SKM-1 treated with dmso at 0.1 percent for 144 hours (cell line): Measurements from ENCODE around the gene GPC5.
"Not testable (repeated sequence)": the region's sequence is repeated elsewhere in the genome, so short reads cannot be mapped to it uniquely, and the experiment has no call there.

Source experiments
- DNase-seq: peaks from one replicate; lab custom pipeline; 2025; ENCODE audit not compliant: unreplicated experiment; lab: John Stamatoyannopoulos, UW

GPC5 gene

GRCh38 chr13:91368676-91369440, 29.6 kb upstream of the GPC5 start:
- DNase-seq: no peak

- no peak for DNase-seq
Observed at GRCh38 chr13:91369441-91369831, 29.0 kb upstream of the GPC5 start.

GRCh38 chr13:91370501-91370900, 27.9 kb upstream of the GPC5 start:
- DNase-seq: no peak

GRCh38 chr13:91372911-91373310, 25.5 kb upstream of the GPC5 start:
- DNase-seq: no peak

- DNase-seq: peak; percentile 63
Observed at GRCh38 chr13:91375116-91375729, 23.2 kb upstream of the GPC5 start.

GRCh38 chr13:91381371-91381770, 17.1 kb upstream of the GPC5 start:
- DNase-seq: peak; percentile 54

DNA sequence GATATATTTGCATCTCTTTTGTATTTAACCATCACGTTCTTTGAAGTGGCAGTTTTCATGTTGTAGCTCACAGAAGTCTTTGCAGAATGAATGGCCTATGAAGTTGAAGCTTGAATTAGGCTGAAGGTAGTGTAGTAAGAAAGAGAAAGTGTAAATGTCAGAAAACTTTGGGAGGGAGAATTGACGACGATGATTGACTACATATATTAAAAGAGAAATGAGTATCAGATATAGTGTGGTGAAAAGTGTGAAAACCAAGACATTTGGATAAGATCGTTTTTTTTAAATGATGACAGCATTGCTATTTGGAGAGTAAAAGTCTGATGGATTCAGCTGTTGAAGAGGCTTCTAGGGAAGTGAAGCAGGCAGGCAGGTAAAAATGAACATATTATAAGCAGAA, 14.6 kb upstream of the GPC5 start:
- no peak for DNase-seq

GRCh38 chr13:91384896-91385295, 13.5 kb upstream of the GPC5 start:
- no peak for DNase-seq

- DNase-seq: no peak
Observed at GRCh38 chr13:91389186-91389585, 9.2 kb upstream of the GPC5 start.

DNA sequence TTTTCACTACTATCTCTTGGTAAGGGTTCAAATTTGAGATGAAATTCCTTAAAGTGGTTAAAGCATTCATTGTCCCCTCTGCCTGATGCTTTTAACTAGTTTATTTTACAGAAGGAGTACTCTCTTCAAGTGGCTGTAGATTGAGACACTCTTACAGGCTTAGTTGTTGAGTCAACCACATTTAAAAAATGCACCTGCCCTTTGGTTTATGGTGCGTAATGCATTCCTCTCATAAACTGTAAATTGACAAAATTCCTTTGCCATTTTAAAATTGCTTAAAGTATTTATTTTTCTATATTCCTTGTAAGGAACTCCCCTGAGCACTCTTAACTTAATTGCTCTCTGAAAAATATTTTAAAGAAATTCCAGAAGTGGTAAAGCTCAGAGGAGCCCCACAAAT, 826 bp upstream of the GPC5 start:
- DNase-seq: no peak

DNA sequence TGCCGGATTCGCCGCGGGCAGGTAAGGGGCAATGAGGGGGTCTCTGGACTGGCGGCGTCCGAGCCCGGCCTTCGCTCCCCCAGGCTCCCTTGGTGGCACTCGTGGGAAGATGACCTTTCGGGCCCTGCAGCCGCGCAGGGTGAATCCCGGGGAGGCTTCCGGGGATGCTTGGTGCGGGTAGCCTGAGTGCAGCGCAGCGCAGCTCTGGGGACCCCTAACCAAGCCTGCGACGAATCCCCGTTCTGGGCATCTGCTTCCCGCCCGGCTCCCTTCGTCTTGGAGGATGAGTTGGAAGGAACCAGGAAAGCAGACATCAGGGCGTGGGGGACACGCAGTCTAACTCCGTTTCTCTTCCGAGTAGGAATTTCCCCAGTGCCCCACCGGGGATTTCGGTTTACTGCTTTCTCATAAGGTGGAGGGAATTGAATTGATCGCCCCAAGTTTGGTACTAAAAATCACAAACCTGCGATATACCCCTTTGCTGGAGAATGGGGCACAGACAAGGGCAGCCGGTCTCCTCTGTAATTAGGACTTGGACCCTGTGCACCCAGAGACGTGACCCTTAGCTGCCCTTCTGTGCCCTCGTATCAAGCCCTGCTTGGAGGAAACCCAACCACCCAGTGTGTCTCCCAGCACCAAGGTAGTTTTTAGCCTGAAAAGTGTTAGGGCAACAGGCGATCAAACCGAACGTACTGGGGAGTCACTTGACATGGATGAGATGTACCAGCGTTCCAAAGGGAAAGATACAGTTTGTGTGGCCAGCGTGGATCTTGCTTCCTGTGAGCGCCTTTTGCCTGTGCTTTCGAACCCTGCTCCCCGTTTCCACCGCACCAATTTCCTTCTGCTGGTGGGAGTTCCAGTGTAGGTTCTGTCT, 1.0 kb downstream of the GPC5 start:
- no peak for DNase-seq

DNA sequence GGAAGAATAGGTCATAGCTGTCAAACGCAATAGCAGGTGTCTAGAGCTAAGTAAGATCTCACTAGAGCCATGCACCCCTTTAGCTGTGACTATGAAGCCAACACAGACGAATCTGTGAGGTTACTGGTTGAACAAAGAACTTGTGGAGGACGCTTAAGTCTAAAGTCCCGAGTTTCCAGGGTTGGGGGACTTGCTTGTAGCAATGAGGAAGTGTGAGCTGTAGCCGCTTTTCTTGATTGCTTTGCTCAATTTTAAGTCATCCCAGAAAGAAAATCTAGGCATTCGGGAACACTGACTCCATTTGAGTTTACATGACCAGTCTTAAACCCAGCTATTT, 1.6 kb downstream of the GPC5 start:
- no peak for DNase-seq

GRCh38 chr13:91400671-91401070, 2.2 kb downstream of the GPC5 start:
- no peak for DNase-seq

GRCh38 chr13:91401920-91402319, 3.5 kb downstream of the GPC5 start:
- peak; percentile 34 for DNase-seq

DNA sequence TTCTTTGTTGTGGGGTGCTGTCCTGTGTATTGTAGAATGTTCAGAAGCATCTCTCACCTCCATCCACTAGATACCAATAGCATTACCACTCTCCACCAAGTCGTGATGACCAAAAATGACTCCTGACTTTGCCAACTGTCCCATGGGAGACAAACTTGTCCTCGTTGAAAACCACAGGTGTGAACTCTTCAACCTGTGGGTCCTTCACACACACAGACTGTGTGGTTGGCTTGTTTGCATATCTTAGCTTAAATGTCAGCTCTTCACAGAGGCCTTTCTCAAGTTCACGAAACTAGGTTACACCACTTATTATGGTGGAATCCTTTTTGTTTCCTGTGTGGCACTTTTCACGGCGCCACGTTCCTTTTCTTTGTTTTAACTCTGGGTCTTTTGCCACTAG, 6.8 kb downstream of the GPC5 start:
- DNase-seq: no peak

DNA sequence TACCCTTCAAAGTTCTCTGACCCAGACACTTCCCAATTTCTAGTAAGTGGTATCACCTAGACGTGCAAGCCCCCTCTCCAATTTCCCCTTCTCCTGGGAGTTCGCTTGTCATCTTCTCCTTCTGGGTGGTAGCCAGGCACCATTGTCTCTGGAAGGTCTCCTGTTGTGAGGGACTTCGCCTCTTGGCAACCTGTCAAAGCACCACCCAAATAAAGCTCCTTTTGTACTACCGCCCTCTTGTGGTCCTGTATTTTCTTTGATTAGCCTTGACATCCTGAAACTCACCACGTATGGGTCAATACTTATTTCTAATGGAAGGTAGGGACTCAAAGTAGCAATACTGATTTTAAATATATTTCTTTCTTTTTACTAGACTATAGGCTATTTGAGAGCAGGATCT, 8.2 kb downstream of the GPC5 start:
- peak; percentile 20 for DNase-seq

DNA sequence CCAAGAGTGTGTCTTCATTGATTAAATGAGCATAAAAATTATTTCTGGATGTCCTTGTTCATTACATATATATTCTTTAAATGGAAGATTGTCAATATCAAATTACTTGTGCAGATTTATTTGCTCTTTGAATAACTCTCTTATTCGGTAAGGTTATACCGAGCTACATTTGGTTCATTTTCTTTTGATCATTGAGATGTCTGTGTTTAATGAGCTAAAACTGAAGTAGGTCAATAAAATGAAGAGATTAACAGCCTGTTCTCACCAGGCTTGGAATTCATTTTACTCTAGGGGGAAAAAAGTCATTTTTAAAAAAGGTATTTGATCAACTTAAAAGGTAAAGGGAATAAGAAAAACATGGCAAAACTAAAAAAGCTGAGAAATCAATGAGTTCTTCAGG, 10.6 kb downstream of the GPC5 start:
- no peak for DNase-seq

- DNase-seq: not testable (repeated sequence)
Observed at GRCh38 chr13:91416579-91416978, 18.2 kb downstream of the GPC5 start.

DNA sequence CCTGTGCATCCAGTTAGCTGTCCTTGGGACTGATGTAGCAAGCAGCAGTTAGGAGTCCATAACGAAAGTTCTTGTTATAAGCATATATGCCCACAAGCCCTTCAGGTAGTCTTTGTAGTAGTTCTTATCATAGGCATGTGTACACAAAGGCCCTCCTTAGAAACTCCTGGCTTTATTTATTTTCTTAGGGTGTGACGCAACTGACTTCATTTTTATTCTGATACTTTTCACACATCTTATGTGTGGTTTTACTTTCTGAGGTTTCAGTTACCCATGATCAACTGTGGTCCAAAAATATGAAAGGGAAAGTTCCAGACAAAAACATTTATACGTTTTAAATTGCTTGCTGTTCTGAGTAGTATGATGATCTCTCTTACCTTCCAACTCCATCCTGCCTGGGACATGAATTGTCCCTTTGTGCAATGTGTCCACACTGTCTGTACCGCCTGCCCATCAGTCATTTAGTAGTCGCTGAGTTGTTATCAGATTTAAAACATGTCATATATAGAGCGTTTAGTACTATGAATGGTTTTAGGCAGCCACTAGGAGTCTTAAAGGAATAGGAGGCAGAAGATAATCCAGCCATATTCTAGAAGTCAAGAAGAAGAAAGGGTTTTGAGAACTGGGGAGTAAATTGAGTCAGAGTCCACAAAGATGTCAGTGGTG, 19.4 kb downstream of the GPC5 start:
- no peak for DNase-seq

DNA sequence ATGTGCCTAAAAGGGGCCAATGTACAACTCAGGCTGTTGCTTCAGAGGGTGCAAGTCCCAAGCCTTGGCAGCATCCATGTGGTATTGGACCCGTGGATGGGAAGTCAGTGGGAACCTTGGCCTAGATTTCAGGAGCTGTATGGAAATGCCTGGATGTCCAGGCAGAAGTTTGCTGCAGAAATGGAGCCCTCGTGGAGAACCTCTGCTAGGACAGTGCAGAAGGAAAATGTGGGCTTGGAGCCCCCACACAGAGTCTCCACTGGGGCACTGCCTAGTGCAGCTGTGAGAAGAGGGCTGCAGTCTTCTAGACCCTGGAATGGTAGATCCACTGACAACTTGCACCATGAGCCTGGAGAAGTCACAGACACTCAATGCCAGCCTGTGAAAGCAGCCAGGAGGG, 28.5 kb downstream of the GPC5 start:
- no peak for DNase-seq

- not testable (repeated sequence) for DNase-seq
Observed at GRCh38 chr13:91438674-91439073, 40.3 kb downstream of the GPC5 start.
